ENCODE results near the gene ARTN.

The ARTN gene

DNA sequence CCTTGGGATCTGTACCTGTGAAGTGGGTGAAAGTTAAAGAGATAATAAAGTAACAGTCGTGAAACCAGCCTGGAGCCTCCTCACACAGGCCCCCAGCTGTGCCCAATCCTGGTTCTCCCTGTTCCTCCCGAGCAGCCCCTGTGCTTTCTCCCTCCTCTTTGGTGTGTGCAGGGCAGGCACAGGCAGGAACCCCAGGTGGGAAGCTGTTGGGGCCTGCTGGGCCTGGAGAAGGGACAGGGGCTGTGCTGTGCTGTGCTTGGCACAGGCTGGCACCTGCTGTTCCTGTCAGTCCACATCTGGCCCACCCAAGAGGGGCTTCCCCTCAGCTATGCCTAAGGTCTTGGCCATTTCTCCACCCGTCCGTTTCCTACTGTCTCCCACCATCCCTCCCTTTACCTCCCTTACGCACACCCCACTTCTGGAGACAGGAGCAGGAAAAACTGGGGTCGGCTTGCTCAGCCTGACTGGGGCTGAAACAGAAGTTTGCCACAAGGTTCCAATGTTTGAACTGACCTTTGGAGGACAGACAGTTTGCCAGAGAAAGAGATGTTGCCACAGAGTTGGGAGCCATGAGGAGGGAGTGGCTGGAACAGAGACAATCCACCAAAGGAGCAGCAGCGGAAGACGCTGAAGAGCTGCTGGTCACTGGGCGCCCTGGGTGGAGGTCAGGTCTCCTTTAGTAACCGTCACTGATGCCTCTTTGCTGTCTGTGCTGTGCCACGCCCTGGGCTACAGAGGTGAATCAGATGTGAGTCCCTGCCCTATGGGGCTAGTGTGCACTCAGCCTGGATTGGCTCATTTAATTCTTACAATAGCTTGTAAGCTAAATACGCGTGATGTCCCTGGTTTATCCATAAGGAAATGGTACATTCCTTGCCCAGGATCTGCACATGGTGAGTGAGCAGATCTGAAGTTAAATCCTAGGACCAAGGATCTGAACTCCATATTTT is 18.8 kb upstream of the ARTN start:
- Histone ChIP-seq H3K4me3 (ENCODE audit: severe bottlenecking) (no peak overlapping the region), H3K9me3 (ENCODE audit: severe bottlenecking) (no peaks in the 10 kb centered on the region), H3K27ac (ENCODE audit: poor library complexity, severe bottlenecking) (peak overlapping the region; percentile 82), H3K27me3 (ENCODE audit: insufficient read depth, poor library complexity, severe bottlenecking) (no peaks in the 10 kb centered on the region), H3K36me3 (ENCODE audit: low read depth) (no peaks in the 10 kb centered on the region), H3K4me1 (ENCODE audit: insufficient read depth, poor library complexity, severe bottlenecking) (peaks cover 37% of the 10 kb centered on the region)
- DNase-seq (ENCODE audit: low spot score) (no peak), ATAC-seq (ENCODE audit: low read depth) (peak; percentile 48)
- TF ChIP-seq, protein P1, sequence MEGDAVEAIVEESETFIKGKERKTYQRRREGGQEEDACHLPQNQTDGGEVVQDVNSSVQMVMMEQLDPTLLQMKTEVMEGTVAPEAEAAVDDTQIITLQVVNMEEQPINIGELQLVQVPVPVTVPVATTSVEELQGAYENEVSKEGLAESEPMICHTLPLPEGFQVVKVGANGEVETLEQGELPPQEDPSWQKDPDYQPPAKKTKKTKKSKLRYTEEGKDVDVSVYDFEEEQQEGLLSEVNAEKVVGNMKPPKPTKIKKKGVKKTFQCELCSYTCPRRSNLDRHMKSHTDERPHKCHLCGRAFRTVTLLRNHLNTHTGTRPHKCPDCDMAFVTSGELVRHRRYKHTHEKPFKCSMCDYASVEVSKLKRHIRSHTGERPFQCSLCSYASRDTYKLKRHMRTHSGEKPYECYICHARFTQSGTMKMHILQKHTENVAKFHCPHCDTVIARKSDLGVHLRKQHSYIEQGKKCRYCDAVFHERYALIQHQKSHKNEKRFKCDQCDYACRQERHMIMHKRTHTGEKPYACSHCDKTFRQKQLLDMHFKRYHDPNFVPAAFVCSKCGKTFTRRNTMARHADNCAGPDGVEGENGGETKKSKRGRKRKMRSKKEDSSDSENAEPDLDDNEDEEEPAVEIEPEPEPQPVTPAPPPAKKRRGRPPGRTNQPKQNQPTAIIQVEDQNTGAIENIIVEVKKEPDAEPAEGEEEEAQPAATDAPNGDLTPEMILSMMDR (IDR thresholded peaks at IDR 0.05; ENCODE audit: poor library complexity, severe bottlenecking): no peak

DNA sequence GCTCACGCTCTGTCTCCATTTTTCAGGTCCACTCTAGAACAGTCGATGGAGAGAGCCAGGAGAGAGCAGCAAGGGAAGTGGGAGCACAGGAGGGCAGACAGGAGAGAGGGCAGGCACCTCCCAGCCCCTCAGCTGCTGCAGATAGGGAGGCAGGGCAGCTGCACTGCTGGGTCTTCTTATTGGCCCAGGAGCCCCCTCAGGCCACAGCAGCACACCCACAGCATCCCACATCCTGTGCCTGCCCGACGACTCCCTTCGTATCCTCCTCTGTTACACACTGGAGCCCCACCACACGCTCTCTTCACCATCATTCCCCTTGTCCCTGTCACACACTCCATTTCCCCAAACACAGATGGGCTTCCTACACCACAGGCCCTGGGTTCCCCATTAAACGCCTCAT is 13.7 kb upstream of the ARTN start:
- no peak for DNase-seq (ENCODE audit: low spot score)
- Histone ChIP-seq H3K36me3 (ENCODE audit: low read depth) (no peaks in the 10 kb centered on the region), H3K4me1 (ENCODE audit: insufficient read depth, poor library complexity, severe bottlenecking) (peaks cover 22% of the 10 kb centered on the region), H3K9me3 (ENCODE audit: severe bottlenecking) (no peaks in the 10 kb centered on the region), H3K27ac (ENCODE audit: poor library complexity, severe bottlenecking) (no peak overlapping the region), H3K4me3 (ENCODE audit: severe bottlenecking) (no peak overlapping the region), H3K27me3 (ENCODE audit: insufficient read depth, poor library complexity, severe bottlenecking) (no peaks in the 10 kb centered on the region)
- ATAC-seq (ENCODE audit: low read depth): no peak
- TF ChIP-seq, protein P1 (IDR thresholded peaks at IDR 0.05; ENCODE audit: poor library complexity, severe bottlenecking): no peak

DNA sequence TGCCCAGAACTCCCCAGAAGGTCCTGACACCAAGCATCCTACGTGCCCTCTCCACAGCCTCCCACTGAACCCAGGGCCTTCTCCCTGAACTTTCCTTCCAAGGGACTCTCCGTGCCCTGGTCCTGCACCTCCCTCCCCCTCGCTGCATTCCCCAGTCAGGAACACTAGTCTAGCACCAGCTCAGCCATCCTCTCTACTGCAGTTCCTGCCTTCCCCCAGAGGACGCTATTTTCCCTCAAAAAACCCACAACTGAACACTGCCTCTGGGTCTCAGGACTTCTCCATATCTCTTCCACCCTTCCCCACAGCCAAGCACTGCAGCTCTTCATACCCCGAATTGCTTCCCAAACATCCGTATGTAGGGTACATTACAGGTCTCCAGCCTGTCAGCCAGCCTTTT is 12.6 kb upstream of the ARTN start:
- H3K36me3 ChIP-seq (ENCODE audit: low read depth): no peaks in the 10 kb centered on the region
- TF ChIP-seq, protein P1 (IDR thresholded peaks at IDR 0.05; ENCODE audit: poor library complexity, severe bottlenecking): no peak
- DNase-seq (ENCODE audit: low spot score) (no peak), ATAC-seq (ENCODE audit: low read depth) (no peak)
- H3K27ac ChIP-seq (ENCODE audit: poor library complexity, severe bottlenecking): peak overlapping the region; percentile 80
- no peaks in the 10 kb centered on the region for H3K9me3 ChIP-seq (ENCODE audit: severe bottlenecking)
- peaks cover 15% of the 10 kb centered on the region for H3K4me1 ChIP-seq (ENCODE audit: insufficient read depth, poor library complexity, severe bottlenecking)
- no peaks in the 10 kb centered on the region for H3K27me3 ChIP-seq (ENCODE audit: insufficient read depth, poor library complexity, severe bottlenecking)
- no peak overlapping the region for H3K4me3 ChIP-seq (ENCODE audit: severe bottlenecking)

DNA sequence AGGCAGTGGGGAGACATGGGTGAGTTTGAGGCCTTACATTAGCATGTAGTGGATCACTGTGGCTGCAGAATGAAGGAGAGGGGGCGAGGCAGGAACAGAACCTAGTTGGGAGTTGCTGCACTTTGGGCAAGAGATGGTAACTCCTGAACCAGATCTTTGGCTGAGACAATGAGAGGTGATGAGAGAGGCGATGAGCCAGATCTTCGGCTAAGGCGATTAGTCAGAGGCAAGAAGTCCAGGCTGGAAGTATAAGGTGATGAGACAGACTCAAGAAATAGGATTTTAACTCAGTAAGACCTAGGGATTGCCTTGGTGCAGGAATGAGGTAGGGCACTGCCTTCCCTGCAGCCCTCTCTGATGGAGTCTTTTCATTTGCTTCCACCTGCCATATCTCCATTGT is 9.1 kb upstream of the ARTN start:
- Histone ChIP-seq H3K36me3 (ENCODE audit: low read depth) (no peaks in the 10 kb centered on the region), H3K4me3 (ENCODE audit: severe bottlenecking) (no peak overlapping the region), H3K27me3 (ENCODE audit: insufficient read depth, poor library complexity, severe bottlenecking) (no peaks in the 10 kb centered on the region), H3K4me1 (ENCODE audit: insufficient read depth, poor library complexity, severe bottlenecking) (peaks cover 19% of the 10 kb centered on the region), H3K9me3 (ENCODE audit: severe bottlenecking) (no peaks in the 10 kb centered on the region), H3K27ac (ENCODE audit: poor library complexity, severe bottlenecking) (peak overlapping the region; percentile 5)
- ATAC-seq (ENCODE audit: low read depth) (peak; percentile 50; the same call in 2 of the 3 replicates), DNase-seq (ENCODE audit: low spot score) (no peak)
- TF ChIP-seq, protein P1 (IDR thresholded peaks at IDR 0.05; ENCODE audit: poor library complexity, severe bottlenecking): no peak

DNA sequence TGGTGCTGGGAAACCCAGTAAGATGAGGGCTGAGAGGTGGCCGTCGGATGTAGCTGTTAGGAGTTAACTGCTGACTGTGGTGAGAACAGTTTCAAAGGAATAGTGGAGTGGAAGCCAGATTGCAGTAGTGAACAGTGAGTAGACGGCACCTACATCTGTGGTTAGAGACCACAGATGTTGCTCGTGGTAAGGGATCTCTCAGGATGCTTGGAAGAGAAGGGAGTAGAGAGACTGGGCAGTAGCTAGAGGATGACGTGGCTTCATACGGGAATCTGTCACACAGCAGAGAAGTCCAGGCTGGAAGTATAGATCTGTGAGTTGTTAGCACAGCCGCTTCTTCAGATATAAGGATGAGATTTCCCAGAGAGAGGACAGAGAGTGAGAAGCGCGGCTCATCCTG is 7.8 kb upstream of the ARTN start:
- no peak for DNase-seq (ENCODE audit: low spot score)
- H3K27ac ChIP-seq (ENCODE audit: poor library complexity, severe bottlenecking): no peak overlapping the region
- TF ChIP-seq, protein P1 (IDR thresholded peaks at IDR 0.05; ENCODE audit: poor library complexity, severe bottlenecking): no peak
- no peak overlapping the region for H3K4me3 ChIP-seq (ENCODE audit: severe bottlenecking)
- peaks cover 32% of the 10 kb centered on the region for H3K4me1 ChIP-seq (ENCODE audit: insufficient read depth, poor library complexity, severe bottlenecking)
- ATAC-seq (ENCODE audit: low read depth): no peak
- no peaks in the 10 kb centered on the region for H3K9me3 ChIP-seq (ENCODE audit: severe bottlenecking)
- no peaks in the 10 kb centered on the region for H3K27me3 ChIP-seq (ENCODE audit: insufficient read depth, poor library complexity, severe bottlenecking)
- no peaks in the 10 kb centered on the region for H3K36me3 ChIP-seq (ENCODE audit: low read depth)

Data from RWPE2 (cell line).